Measurements from ENCODE around the gene IQGAP2.

The IQGAP2 gene

GRCh38 chr5:76617675-76618074, 214.6 kb downstream of the IQGAP2 start:
- ChIA-PET POLR2A (interaction anchor here (1.1 kb wide), 1 partner anchor 9 kb away, joined by 3 read pairs; no protein-coding TSS in a partner anchor), CTCF (interaction anchor here (1.0 to 1.7 kb wide), 2 partner anchors 16 to 157 kb away, joined by 4 read pairs; no protein-coding TSS in a partner anchor)
- no peak for DNase-seq (ENCODE audit: extremely low spot score)
- TF ChIP-seq NFRKB (IDR thresholded peaks at IDR 0.05) (no peak), FOXM1 (IDR thresholded peaks at IDR 0.05; ENCODE audit: borderline replicate concordance) (no peak), L3MBTL2 (conservative IDR thresholded peaks at IDR 0.05) (no peak), PKNOX1 (IDR thresholded peaks at IDR 0.05) (no peak), FOXK2 (IDR thresholded peaks at IDR 0.05) (no peak), BHLHE40 (IDR thresholded peaks at IDR 0.05; ENCODE audit: borderline replicate concordance) (no peak), ELF4 (IDR thresholded peaks at IDR 0.05) (no peak)

DNA sequence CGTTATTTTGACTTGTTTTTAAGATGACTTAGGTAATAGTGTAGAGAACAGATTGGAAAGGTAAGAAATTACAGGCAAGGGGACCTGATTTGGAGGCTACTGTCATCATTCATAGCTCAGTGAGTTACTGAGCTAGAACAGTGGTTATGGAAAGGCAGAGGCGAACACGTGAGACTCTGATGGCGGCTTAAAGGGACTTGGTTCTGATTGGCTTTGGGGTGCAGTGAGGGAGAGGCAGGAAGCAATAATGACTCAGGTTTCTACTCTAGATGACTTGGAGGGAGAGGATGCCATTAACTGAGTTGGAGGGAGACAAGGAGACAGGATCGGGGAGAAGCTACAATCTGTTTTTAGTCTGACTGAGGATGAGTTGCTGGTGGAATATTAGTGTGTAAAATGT, 217.1 kb downstream of the IQGAP2 start:
- POLR2A ChIA-PET, result interaction anchor here (1.5 kb wide), 1 partner anchor 12 kb away, joined by 5 read pairs; no protein-coding TSS in a partner anchor
- CTCF ChIA-PET, result no interaction called here
- DNase-seq (ENCODE audit: extremely low spot score), result no peak
- TF ChIP-seq ELF4 (IDR thresholded peaks at IDR 0.05) (no peak), TARDBP (IDR thresholded peaks at IDR 0.05) (no peak), FOXM1 (IDR thresholded peaks at IDR 0.05; ENCODE audit: borderline replicate concordance) (no peak), L3MBTL2 (conservative IDR thresholded peaks at IDR 0.05) (no peak), BHLHE40 (IDR thresholded peaks at IDR 0.05; ENCODE audit: borderline replicate concordance) (no peak), CTBP1 (IDR thresholded peaks at IDR 0.05; ENCODE audit: borderline replicate concordance) (no peak), ZNF384 (IDR thresholded peaks at IDR 0.05) (no peak), FOXA1 (IDR thresholded peaks at IDR 0.05) (no peak), FOXK2 (IDR thresholded peaks at IDR 0.05) (no peak), NFRKB (IDR thresholded peaks at IDR 0.05) (no peak), PKNOX1 (IDR thresholded peaks at IDR 0.05) (no peak), LEF1 (IDR thresholded peaks at IDR 0.05; ENCODE audit: borderline replicate concordance) (no peak), ARNT (IDR thresholded peaks at IDR 0.05) (no peak), SUZ12 (IDR thresholded peaks at IDR 0.05) (no peak), SP1 (IDR thresholded peaks at IDR 0.05) (no peak), HDGF (IDR thresholded peaks at IDR 0.05; ENCODE audit: borderline replicate concordance) (no peak)

GRCh38 chr5:76622076-76622475, 219.0 kb downstream of the IQGAP2 start:
- POLR2A ChIA-PET, result no interaction called here
- no peak for TF ChIP-seq ZNF384 (IDR thresholded peaks at IDR 0.05)
- no peak for TF ChIP-seq LEF1 (IDR thresholded peaks at IDR 0.05; ENCODE audit: borderline replicate concordance)
- no peak for TF ChIP-seq NFRKB (IDR thresholded peaks at IDR 0.05)
- no peak for TF ChIP-seq PKNOX1 (IDR thresholded peaks at IDR 0.05)
- no peak for TF ChIP-seq BHLHE40 (IDR thresholded peaks at IDR 0.05; ENCODE audit: borderline replicate concordance)
- no peak for TF ChIP-seq FOXM1 (IDR thresholded peaks at IDR 0.05; ENCODE audit: borderline replicate concordance)
- TF ChIP-seq ELF4 (IDR thresholded peaks at IDR 0.05), result no peak
- no peak for TF ChIP-seq L3MBTL2 (conservative IDR thresholded peaks at IDR 0.05)
- no peak for TF ChIP-seq SP1 (IDR thresholded peaks at IDR 0.05)
- no peak for TF ChIP-seq ARNT (IDR thresholded peaks at IDR 0.05)
- TF ChIP-seq SUZ12 (IDR thresholded peaks at IDR 0.05), result no peak
- no peak for TF ChIP-seq HDGF (IDR thresholded peaks at IDR 0.05; ENCODE audit: borderline replicate concordance)
- TF ChIP-seq FOXA1 (IDR thresholded peaks at IDR 0.05), result no peak
- no peak for TF ChIP-seq CTBP1 (IDR thresholded peaks at IDR 0.05; ENCODE audit: borderline replicate concordance)
- no peak for TF ChIP-seq FOXK2 (IDR thresholded peaks at IDR 0.05)
- TF ChIP-seq TARDBP (IDR thresholded peaks at IDR 0.05), result no peak
- DNase-seq (ENCODE audit: extremely low spot score), result no peak
- CTCF ChIA-PET, result no interaction called here

- CTCF ChIA-PET, result no interaction called here
- peak; percentile 36 for DNase-seq (ENCODE audit: extremely low spot score)
- POLR2A ChIA-PET, result no interaction called here
Observed at GRCh38 chr5:76622973-76623596, 220.0 kb downstream of the IQGAP2 start, which contains the start of gene F2RL2. Gene F2RL2, minus strand, starts transcription at chr5:76623403. Its CDS starts 173 bp downstream, at chr5:76623230.

More at GRCh38 chr5:76622973-76623596, 220.0 kb downstream of the IQGAP2 start, which contains the start of gene F2RL2:
- TF ChIP-seq SUZ12 (IDR thresholded peaks at IDR 0.05), result no peak
- TF ChIP-seq LEF1 (IDR thresholded peaks at IDR 0.05; ENCODE audit: borderline replicate concordance), result no peak
- no peak for TF ChIP-seq ARNT (IDR thresholded peaks at IDR 0.05)
- TF ChIP-seq ZNF384 (IDR thresholded peaks at IDR 0.05), result no peak
- TF ChIP-seq NFRKB (IDR thresholded peaks at IDR 0.05), result no peak
- no peak for TF ChIP-seq FOXK2 (IDR thresholded peaks at IDR 0.05)
- no peak for TF ChIP-seq HDGF (IDR thresholded peaks at IDR 0.05; ENCODE audit: borderline replicate concordance)
- TF ChIP-seq FOXA1 (IDR thresholded peaks at IDR 0.05), result no peak
- no peak for TF ChIP-seq CTBP1 (IDR thresholded peaks at IDR 0.05; ENCODE audit: borderline replicate concordance)
- TF ChIP-seq ELF4 (IDR thresholded peaks at IDR 0.05), result no peak
- no peak for TF ChIP-seq BHLHE40 (IDR thresholded peaks at IDR 0.05; ENCODE audit: borderline replicate concordance)
- no peak for TF ChIP-seq PKNOX1 (IDR thresholded peaks at IDR 0.05)
- TF ChIP-seq L3MBTL2 (conservative IDR thresholded peaks at IDR 0.05), result no peak
